Fibroblast of lung (primary cell): Measurements from ENCODE around the gene CLEC5A. TPM values are rescaled to one million over a fixed set of nuclear protein-coding genes. Genes with fewer than 3 reads are reported as not detected.
"Not testable (repeated sequence)": the region's sequence is repeated elsewhere in the genome, so short reads cannot be mapped to it uniquely, and the experiment has no call there.

Experiments
- DNase-seq, 2 donors: peaks; one replicate each; pipeline versions ENCODE4 v3.0.0 to v3.0.0-alpha.2; 2010; ENCODE audit warnings: low read depth in 2 of 2
- H2AFZ ChIP-seq: 2 replicates; pipeline ENCODE4 v1.5.1; 2012; ENCODE audit warnings: low read length, control low read depth, inconsistent platforms
- H3K27ac ChIP-seq: 2 replicates; pipeline ENCODE4 v1.5.1; 2011; ENCODE audit warnings: low read length, control low read depth; ENCODE audit not compliant: insufficient read depth
- H3K27me3 ChIP-seq: 2 replicates; pipeline ENCODE4 v1.5.1; 2011; ENCODE audit warnings: mild to moderate bottlenecking, low read length; ENCODE audit not compliant: control insufficient read depth, insufficient read depth
- H3K36me3 ChIP-seq: 2 replicates; pipeline ENCODE4 v1.5.1; 2011; ENCODE audit warnings: low read length; ENCODE audit not compliant: control insufficient read depth, insufficient read depth
- H3K4me1 ChIP-seq: 2 replicates; pipeline ENCODE4 v1.5.1; 2011; ENCODE audit warnings: low read length; ENCODE audit not compliant: control insufficient read depth, insufficient read depth; ENCODE audit errors: extremely low read depth
- H3K4me2 ChIP-seq: 2 replicates; pipeline ENCODE4 v1.5.1; 2011; ENCODE audit warnings: low read length, control low read depth; ENCODE audit not compliant: insufficient read depth; ENCODE audit errors: extremely low read depth
- H3K4me3 ChIP-seq, 4 experiments: fragments of 200-600 bp in 1 of 4; sonication (generic) in 1 of 4; replicated peaks in 1 of 4; 2 replicates each; pipeline ENCODE4 v1.5.1; 2011 to 2016; ENCODE audit warnings: low read length in 4 of 4, low read depth in 3 of 4, mild to moderate bottlenecking in 3 of 4, control low read depth in 2 of 4, inconsistent platforms in 1 of 4, mixed read lengths in 1 of 4; ENCODE audit not compliant: insufficient read depth in 1 of 4; ENCODE audit errors: control extremely low read depth in 1 of 4
- H3K79me2 ChIP-seq: 2 replicates; pipeline ENCODE4 v1.5.1; 2012; ENCODE audit warnings: mild to moderate bottlenecking, low read length, inconsistent platforms; ENCODE audit not compliant: control insufficient read depth, insufficient read depth
- H3K9ac ChIP-seq: 2 replicates; pipeline ENCODE4 v1.5.1; 2011; ENCODE audit warnings: mild to moderate bottlenecking, low read length, control low read depth; ENCODE audit not compliant: insufficient read depth
- H3K9me3 ChIP-seq: 2 replicates; pipeline ENCODE4 v1.5.1; 2012; ENCODE audit warnings: low read depth, low read length; ENCODE audit not compliant: control insufficient read depth, insufficient read depth
- H4K20me1 ChIP-seq: 2 replicates; pipeline ENCODE4 v1.5.1; 2011; ENCODE audit warnings: low read length; ENCODE audit not compliant: control insufficient read depth, insufficient read depth; ENCODE audit errors: extremely low read depth
- CTCF ChIP-seq, 2 donors: IDR thresholded peaks in 1 of 2; conservative IDR thresholded peaks in 1 of 2; 1 replicate in 1 of 2; 2 replicates in 1 of 2; pipeline ENCODE4 v1.5.1; 2011 to 2012; ENCODE audit warnings: low read length in 2 of 2, control low read depth in 1 of 2, inconsistent platforms in 1 of 2, low read depth in 1 of 2, mild to moderate bottlenecking in 1 of 2
- EZH2 ChIP-seq: IDR thresholded peaks from 2 replicates; pipeline ENCODE4 v1.5.1; 2012; ENCODE audit warnings: low read length, control low read depth, mild to moderate bottlenecking; ENCODE audit errors: missing control alignments
- polyA plus RNA-seq, 2 donors: library from polyadenylated mRNA; depleted of rRNA in 1 of 2; stranded (reverse) in 1 of 2; unstranded in 1 of 2; fragments of >200 nt; gene quantifications; 2 replicates each; pipeline ENCODE4 v1.2.1, GENCODE V29; 2011 to 2012; ENCODE audit warnings: missing spikeins in 1 of 2
- total RNA-seq: library from RNA; depleted of rRNA; stranded (reverse); fragments of >200 nt; gene quantifications from 2 replicates; pipeline ENCODE4 v1.2.1, GENCODE V29; 2014

Gene CLEC5A
- total and polyA plus RNA-seq, 2 donors (not counting 1 experiment from before 2014, with no cell fraction given) = not detected

GRCh38 chr7:141986923-141987322, 40.1 kb upstream of the CLEC5A start:
- no peak overlapping the region for H3K27ac ChIP-seq
- TF ChIP-seq EZH2 (no peak), CTCF (conservative IDR thresholded peaks at IDR 0.05 in 1 of 2, IDR thresholded peaks at IDR 0.05 in 1 of 2; ENCODE audit: low read depth in 1 of 2, low read length in 2 of 2) (no peak)
- H3K4me2 ChIP-seq = no peak overlapping the region
- H2AFZ ChIP-seq = no peak overlapping the region
- H3K9ac ChIP-seq = no peak overlapping the region
- H3K79me2 ChIP-seq = no peaks in the 10 kb centered on the region
- no peak for DNase-seq
- H3K9me3 ChIP-seq = no peaks in the 10 kb centered on the region
- no peaks in the 10 kb centered on the region for H3K27me3 ChIP-seq
- no peaks in the 10 kb centered on the region for H3K4me1 ChIP-seq
- H3K4me3 ChIP-seq = no peak overlapping the region
- no peaks in the 10 kb centered on the region for H4K20me1 ChIP-seq
- no peaks in the 10 kb centered on the region for H3K36me3 ChIP-seq

- not testable (repeated sequence) for H3K4me3 ChIP-seq, H4K20me1 ChIP-seq, H3K4me1 ChIP-seq, H3K9ac ChIP-seq, H3K9me3 ChIP-seq, H2AFZ ChIP-seq, H3K27ac ChIP-seq, H3K4me2 ChIP-seq, H3K36me3 ChIP-seq, H3K27me3 ChIP-seq, DNase-seq, H3K79me2 ChIP-seq
Observed at GRCh38 chr7:141985926-141986325, 39.2 kb upstream of the CLEC5A start.

DNA sequence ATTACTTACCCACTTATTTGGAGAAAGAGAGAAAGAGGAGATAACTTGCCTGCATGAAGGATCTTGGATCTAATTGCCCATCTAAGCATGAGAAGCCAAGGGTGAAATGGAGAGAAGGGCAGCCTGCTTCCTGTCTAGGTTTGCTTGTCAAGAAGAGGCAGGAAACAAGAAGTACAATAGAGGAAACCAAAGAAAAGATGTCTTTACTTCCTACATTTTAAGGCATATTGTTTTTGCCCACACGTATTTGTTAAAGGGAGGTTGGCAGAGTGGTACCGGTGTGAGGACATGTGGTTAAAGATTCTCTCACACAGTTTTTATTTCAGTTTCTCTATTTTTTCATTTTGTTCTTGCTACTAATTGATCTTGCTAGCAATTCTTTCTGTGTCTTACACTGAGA, 32.8 kb upstream of the CLEC5A start:
- DNase-seq = no peak
- Histone ChIP-seq H3K4me2 (no peak overlapping the region), H2AFZ (no peak overlapping the region), H3K79me2 (no peaks in the 10 kb centered on the region), H3K36me3 (no peaks in the 10 kb centered on the region), H3K9ac (no peak overlapping the region), H4K20me1 (no peaks in the 10 kb centered on the region), H3K4me1 (no peaks in the 10 kb centered on the region), H3K9me3 (no peaks in the 10 kb centered on the region), H3K4me3 (no peak overlapping the region), H3K27ac (no peak overlapping the region), H3K27me3 (no peaks in the 10 kb centered on the region)
- TF ChIP-seq EZH2 = no peak
- TF ChIP-seq CTCF (conservative IDR thresholded peaks at IDR 0.05 in 1 of 2, IDR thresholded peaks at IDR 0.05 in 1 of 2; ENCODE audit: low read depth in 1 of 2, low read length in 2 of 2) = no peak
